H1 (cell line): ENCODE measurements around the gene PHRF1. TPM values are rescaled to one million over a fixed set of nuclear protein-coding genes. Genes with fewer than 3 reads are reported as not detected.

ENCODE experiments used
- CTBP2 ChIP-seq: IDR thresholded peaks from 2 replicates; pipeline ENCODE4 v1.7.0; 2011; ENCODE audit warnings: borderline replicate concordance, mild to moderate bottlenecking, moderate library complexity, mixed read lengths, low read length; ENCODE audit not compliant: insufficient read depth, insufficient read length
- NANOG ChIP-seq: IDR thresholded peaks from 2 replicates; pipeline ENCODE4 v1.6.1; 2011; ENCODE audit warnings: low read length, low read depth, mild to moderate bottlenecking, inconsistent platforms; ENCODE audit not compliant: insufficient read depth, poor library complexity, severe bottlenecking
- SP1 ChIP-seq: IDR thresholded peaks from 2 replicates; pipeline ENCODE4 v1.6.1; 2011; ENCODE audit warnings: low read depth, low read length
- SUZ12 ChIP-seq: fragments of 200-600 bp; sonication (generic); IDR thresholded peaks from 2 replicates; pipeline ENCODE4 v1.6.1; 2012; ENCODE audit warnings: mild to moderate bottlenecking, inconsistent platforms, low read length, moderate library complexity, mixed read lengths
- polyA plus RNA-seq, 7 experiments: library from polyadenylated mRNA; depleted of rRNA in 3 of 7; stranded (reverse) in 5 of 7; unstranded in 2 of 7; fragments of >200 nt in 5 of 7; fragments of 200-250 nt in 2 of 7; gene quantifications; 1 replicate in 5 of 7; 2 replicates in 1 of 7; 4 replicates in 1 of 7; pipeline versions ENCODE4 v1.2.1 to v1.2.3, GENCODE V29; 2011 to 2013; ENCODE audit warnings: missing spikeins in 2 of 7, mixed read lengths in 2 of 7
- total RNA-seq: library from RNA; stranded (reverse); fragmentation: NEBNext Ultra II Directional; extraction: Animal tissue kit (Norgen Biotek cat#: 25700); gene quantifications from 2 replicates; pipeline ENCODE4 v1.2.1, GENCODE V29; 2021

Gene PHRF1
- total and polyA plus RNA-seq, 2 of the 8 experiments (the other 6 are each of a cell fraction or from before 2014, with no cell fraction given) = 13.4 to 37.3 TPM

- no peak for TF ChIP-seq CTBP2
- no peak for TF ChIP-seq NANOG
- TF ChIP-seq SUZ12 = no peak
- TF ChIP-seq SP1 = no peak
- TF ChIP-seq, all 59 proteins: peak for 0
These were observed 33.1 kb downstream of the PHRF1 start (continued) for GRCh38 chr11:609341-609811.
